Measurements from ENCODE around the gene DGKI.

The DGKI gene

GRCh38 chr7:137521451-137521850 lies 325.3 kb downstream of the DGKI start:
- no peak for DNase-seq

- no peak for DNase-seq
Measured at GRCh38 chr7:137519947-137520346, 326.8 kb downstream of the DGKI start.

GRCh38 chr7:137519181-137519691 lies 327.5 kb downstream of the DGKI start:
- no peak for DNase-seq

- no peak for DNase-seq
Measured at GRCh38 chr7:137513091-137513490, 333.7 kb downstream of the DGKI start.

GRCh38 chr7:137507096-137507495 lies 339.7 kb downstream of the DGKI start:
- no peak for DNase-seq

GRCh38 chr7:137506031-137506430 lies 340.7 kb downstream of the DGKI start:
- DNase-seq = no peak

- no peak for DNase-seq
Measured at GRCh38 chr7:137501562-137501961, 345.2 kb downstream of the DGKI start.

- DNase-seq = no peak
Measured at GRCh38 chr7:137492889-137493288, 353.9 kb downstream of the DGKI start.

GRCh38 chr7:137489880-137490279 lies 356.9 kb downstream of the DGKI start:
- DNase-seq = no peak

- no peak for DNase-seq
Measured at GRCh38 chr7:137488038-137488437, 358.7 kb downstream of the DGKI start.

GRCh38 chr7:137485818-137486217 lies 361.0 kb downstream of the DGKI start:
- DNase-seq = no peak

- no peak for DNase-seq
Measured at GRCh38 chr7:137484326-137484725, 362.4 kb downstream of the DGKI start.

- DNase-seq = no peak
Measured at GRCh38 chr7:137482466-137482865, 364.3 kb downstream of the DGKI start.

- no peak for DNase-seq
Measured at GRCh38 chr7:137480824-137481365, 365.9 kb downstream of the DGKI start.

- DNase-seq = no peak
Measured at GRCh38 chr7:137480401-137480800, 366.4 kb downstream of the DGKI start.

GRCh38 chr7:137476937-137477336 lies 369.8 kb downstream of the DGKI start:
- no peak for DNase-seq

GRCh38 chr7:137475966-137476365 lies 370.8 kb downstream of the DGKI start:
- DNase-seq = no peak

GRCh38 chr7:137474540-137475026 lies 372.2 kb downstream of the DGKI start:
- DNase-seq = no peak

GRCh38 chr7:137471128-137471527 lies 375.6 kb downstream of the DGKI start:
- DNase-seq = no peak

GRCh38 chr7:137469858-137470257 lies 376.9 kb downstream of the DGKI start:
- no peak for DNase-seq

- no peak for DNase-seq
Measured at GRCh38 chr7:137469191-137469811, 377.5 kb downstream of the DGKI start.

GRCh38 chr7:137462847-137463246 lies 383.9 kb downstream of the DGKI start:
- no peak for DNase-seq

- no peak for DNase-seq
Measured at GRCh38 chr7:137462074-137462715, 384.6 kb downstream of the DGKI start.

- no peak for DNase-seq
Measured at GRCh38 chr7:137458399-137458798, 388.4 kb downstream of the DGKI start.
